ENCODE data around the gene GSS. TPM values are rescaled to one million over a fixed set of nuclear protein-coding genes. Genes with fewer than 3 reads are reported as not detected.

The GSS gene
- total RNA-seq, 1 donor from 2014 or later: 37.2 TPM

GRCh38 chr20:34988191-34988540 is 32.6 kb upstream of the GSS start:
- no peak for TF ChIP-seq CTCF (IDR thresholded peaks at IDR 0.05)
- Mint-ChIP-seq H3K27me3 (ENCODE audit: unreplicated experiment) (peaks cover 7% of the 10 kb centered on the region), H3K9me3 (ENCODE audit: unreplicated experiment) (no peaks in the 10 kb centered on the region), H3K27ac (ENCODE audit: unreplicated experiment) (no peak overlapping the region), H3K4me3 (ENCODE audit: unreplicated experiment) (no peak overlapping the region), H3K4me1 (ENCODE audit: unreplicated experiment) (peaks cover 10% of the 10 kb centered on the region), H3K36me3 (ENCODE audit: unreplicated experiment) (no peaks in the 10 kb centered on the region)
- DNase-seq (ENCODE audit: extremely low spot score, unreplicated experiment): no peak

- H3K9me3 Mint-ChIP-seq (ENCODE audit: unreplicated experiment): no peaks in the 10 kb centered on the region
- no peak overlapping the region for H3K27ac Mint-ChIP-seq (ENCODE audit: unreplicated experiment)
- TF ChIP-seq CTCF (IDR thresholded peaks at IDR 0.05): no peak
- no peak overlapping the region for H3K4me3 Mint-ChIP-seq (ENCODE audit: unreplicated experiment)
- H3K36me3 Mint-ChIP-seq (ENCODE audit: unreplicated experiment): no peaks in the 10 kb centered on the region
- H3K4me1 Mint-ChIP-seq (ENCODE audit: unreplicated experiment): peaks cover 13% of the 10 kb centered on the region
- DNase-seq (ENCODE audit: extremely low spot score, unreplicated experiment): no peak
- peaks cover 8% of the 10 kb centered on the region for H3K27me3 Mint-ChIP-seq (ENCODE audit: unreplicated experiment)
Measured at GRCh38 chr20:34987288-34988190, 31.9 kb upstream of the GSS start.

- TF ChIP-seq CTCF (IDR thresholded peaks at IDR 0.05): no peak
- H3K9me3 Mint-ChIP-seq (ENCODE audit: unreplicated experiment): no peaks in the 10 kb centered on the region
- H3K4me1 Mint-ChIP-seq (ENCODE audit: unreplicated experiment): peaks cover 13% of the 10 kb centered on the region
- H3K36me3 Mint-ChIP-seq (ENCODE audit: unreplicated experiment): no peaks in the 10 kb centered on the region
- no peak overlapping the region for H3K4me3 Mint-ChIP-seq (ENCODE audit: unreplicated experiment)
- DNase-seq (ENCODE audit: extremely low spot score, unreplicated experiment): no peak
- H3K27ac Mint-ChIP-seq (ENCODE audit: unreplicated experiment): no peak overlapping the region
- peaks cover 8% of the 10 kb centered on the region for H3K27me3 Mint-ChIP-seq (ENCODE audit: unreplicated experiment)
Measured at GRCh38 chr20:34986311-34987287, 31.0 kb upstream of the GSS start.

- Mint-ChIP-seq H3K27ac (ENCODE audit: unreplicated experiment) (no peak overlapping the region), H3K4me3 (ENCODE audit: unreplicated experiment) (no peak overlapping the region), H3K9me3 (ENCODE audit: unreplicated experiment) (no peaks in the 10 kb centered on the region), H3K27me3 (ENCODE audit: unreplicated experiment) (peaks cover 8% of the 10 kb centered on the region), H3K4me1 (ENCODE audit: unreplicated experiment) (peaks cover 13% of the 10 kb centered on the region), H3K36me3 (ENCODE audit: unreplicated experiment) (no peaks in the 10 kb centered on the region)
- TF ChIP-seq CTCF (IDR thresholded peaks at IDR 0.05): no peak
- no peak for DNase-seq (ENCODE audit: extremely low spot score, unreplicated experiment)
Measured at GRCh38 chr20:34985461-34986310, 30.1 kb upstream of the GSS start.
